Smooth muscle cell (in vitro differentiated cells): ENCODE measurements around the gene KIRREL3. TPM values are rescaled to one million over a fixed set of nuclear protein-coding genes. Genes with fewer than 3 reads are reported as not detected.

ENCODE experiments used
- DNase-seq: peaks from one replicate; lab custom pipeline; 2025; ENCODE audit not compliant: unreplicated experiment; lab: John Stamatoyannopoulos, UW
- H2AFZ ChIP-seq: fragments of 200-600 bp; sonication (generic); 2 replicates; pipeline ENCODE4 v1.6.0; 2016; ENCODE audit warnings: antibody characterized with exemption, low read depth, mild to moderate bottlenecking
- H3F3A ChIP-seq: fragments of 200-600 bp; sonication (generic); 2 replicates; pipeline ENCODE4 v1.6.0; 2017; ENCODE audit warnings: antibody characterized with exemption, low read depth
- H3K27ac ChIP-seq: fragments of 200-600 bp; sonication (generic); 2 replicates; pipeline ENCODE4 v1.5.1; 2016; ENCODE audit warnings: low read depth, mild to moderate bottlenecking
- H3K27me3 ChIP-seq: fragments of 200-600 bp; sonication (generic); 2 replicates; pipeline ENCODE4 v1.6.1; 2016; ENCODE audit warnings: low read depth, mild to moderate bottlenecking
- H3K36me3 ChIP-seq: fragments of 200-600 bp; sonication (generic); 2 replicates; pipeline ENCODE4 v1.5.1; 2016; ENCODE audit warnings: low read depth
- H3K4me1 ChIP-seq: fragments of 200-600 bp; sonication (generic); 2 replicates; pipeline ENCODE4 v1.5.1; 2016; ENCODE audit warnings: low read depth
- H3K4me2 ChIP-seq: fragments of 200-600 bp; sonication (generic); 2 replicates; pipeline ENCODE4 v1.6.0; 2016; ENCODE audit warnings: mild to moderate bottlenecking
- H3K4me3 ChIP-seq: fragments of 200-600 bp; sonication (generic); 2 replicates; pipeline ENCODE4 v1.5.1; 2016; ENCODE audit warnings: mild to moderate bottlenecking
- H3K79me2 ChIP-seq: fragments of 200-600 bp; sonication (generic); 2 replicates; pipeline ENCODE4 v1.6.0; 2016; ENCODE audit warnings: low read depth, mild to moderate bottlenecking
- H3K9ac ChIP-seq: fragments of 200-600 bp; sonication (generic); 2 replicates; pipeline ENCODE4 v1.6.0; 2016; ENCODE audit warnings: low read depth
- H3K9me3 ChIP-seq: fragments of 200-600 bp; sonication (generic); replicated peaks from 2 replicates; pipeline ENCODE4 v1.5.1; 2016; ENCODE audit warnings: low read depth
- H4K20me1 ChIP-seq: fragments of 200-600 bp; sonication (generic); 2 replicates; pipeline ENCODE4 v1.6.0; 2016; ENCODE audit warnings: low read depth
- WGBS: methylation state at CpG from one replicate; pipeline ENCODE4 v1.1.7; 2016; ENCODE audit warnings: low lambda C conversion rate; 5-methylcytosine and 5-hydroxymethylcytosine counted together
- polyA plus RNA-seq: library from polyadenylated mRNA; unstranded; fragments of >200 nt; fragmentation: Nextera tagmentation; extraction: Ambion mirVana; gene quantifications from 2 replicates; pipeline ENCODE4 v1.2.1, GENCODE V29; 2016
- total RNA-seq: library from RNA; depleted of rRNA; stranded (reverse); fragments of >200 nt; gene quantifications from 2 replicates; pipeline ENCODE4 v1.2.3, GENCODE V29; 2014
- TF ChIP-seq, protein P1 (sequence below): fragments of 200-600 bp; sonication (generic); IDR thresholded peaks from 2 replicates; pipeline ENCODE4 v1.5.1; 2017; ENCODE audit warnings: borderline replicate concordance, mild to moderate bottlenecking, antibody characterized with exemption; ENCODE audit not compliant: insufficient read depth, poor library complexity, severe bottlenecking

Gene KIRREL3
- total and polyA plus RNA-seq, 2 experiments from 2014 or later, result 1.2 TPM; not detected in 1

DNA sequence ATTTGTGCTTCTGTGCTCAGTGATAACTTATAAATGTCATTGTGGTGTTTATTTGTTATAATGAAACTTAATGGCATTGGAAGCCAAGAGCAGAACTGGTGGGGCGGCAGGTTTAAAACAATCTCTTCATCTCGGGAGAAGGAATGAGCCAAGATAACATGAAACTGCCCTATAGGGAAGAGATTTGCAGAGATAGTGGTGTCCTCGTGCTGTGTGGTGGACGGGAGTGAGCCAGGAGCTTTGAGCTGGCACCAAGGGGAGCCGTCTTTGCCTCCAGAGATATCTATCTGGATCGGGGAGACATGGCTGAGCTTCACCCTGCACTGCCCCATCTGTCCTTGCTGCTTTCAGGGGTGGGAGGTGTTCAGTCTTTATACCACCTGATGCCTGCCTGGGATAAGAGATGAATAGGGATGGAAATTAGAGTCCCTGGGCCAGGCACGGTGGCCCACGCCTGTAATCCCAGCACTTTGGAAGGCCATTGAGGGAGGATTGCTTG is 455.5 kb downstream of the KIRREL3 start:
- Histone ChIP-seq H3K9ac (no peak overlapping the region), H3K4me3 (no peak overlapping the region), H3K9me3 (no peaks in the 10 kb centered on the region), H3K4me2 (no peak overlapping the region), H3F3A (no peaks in the 10 kb centered on the region), H4K20me1 (no peaks in the 10 kb centered on the region), H3K36me3 (no peaks in the 10 kb centered on the region), H3K27me3 (peaks cover 5% of the 10 kb centered on the region), H3K27ac (no peak overlapping the region), H2AFZ (no peak overlapping the region), H3K79me2 (no peaks in the 10 kb centered on the region), H3K4me1 (peaks cover 13% of the 10 kb centered on the region)
- TF ChIP-seq, protein P1, sequence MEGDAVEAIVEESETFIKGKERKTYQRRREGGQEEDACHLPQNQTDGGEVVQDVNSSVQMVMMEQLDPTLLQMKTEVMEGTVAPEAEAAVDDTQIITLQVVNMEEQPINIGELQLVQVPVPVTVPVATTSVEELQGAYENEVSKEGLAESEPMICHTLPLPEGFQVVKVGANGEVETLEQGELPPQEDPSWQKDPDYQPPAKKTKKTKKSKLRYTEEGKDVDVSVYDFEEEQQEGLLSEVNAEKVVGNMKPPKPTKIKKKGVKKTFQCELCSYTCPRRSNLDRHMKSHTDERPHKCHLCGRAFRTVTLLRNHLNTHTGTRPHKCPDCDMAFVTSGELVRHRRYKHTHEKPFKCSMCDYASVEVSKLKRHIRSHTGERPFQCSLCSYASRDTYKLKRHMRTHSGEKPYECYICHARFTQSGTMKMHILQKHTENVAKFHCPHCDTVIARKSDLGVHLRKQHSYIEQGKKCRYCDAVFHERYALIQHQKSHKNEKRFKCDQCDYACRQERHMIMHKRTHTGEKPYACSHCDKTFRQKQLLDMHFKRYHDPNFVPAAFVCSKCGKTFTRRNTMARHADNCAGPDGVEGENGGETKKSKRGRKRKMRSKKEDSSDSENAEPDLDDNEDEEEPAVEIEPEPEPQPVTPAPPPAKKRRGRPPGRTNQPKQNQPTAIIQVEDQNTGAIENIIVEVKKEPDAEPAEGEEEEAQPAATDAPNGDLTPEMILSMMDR, result no peak
- WGBS, result 82% methylated on average over 8 of the region's 8 CpGs
- DNase-seq, result no peak

- no peaks in the 10 kb centered on the region for H3K9me3 ChIP-seq
- no peak overlapping the region for H3K9ac ChIP-seq
- H3K79me2 ChIP-seq, result no peaks in the 10 kb centered on the region
- no peak overlapping the region for H2AFZ ChIP-seq
- 40% methylated on average over 15 of the region's 15 CpGs for WGBS
- no peak overlapping the region for H3K4me2 ChIP-seq
- peaks cover 13% of the 10 kb centered on the region for H3K4me1 ChIP-seq
- peaks cover 10% of the 10 kb centered on the region for H3K27me3 ChIP-seq
- H3F3A ChIP-seq, result no peaks in the 10 kb centered on the region
- no peak overlapping the region for H3K27ac ChIP-seq
- no peaks in the 10 kb centered on the region for H4K20me1 ChIP-seq
- DNase-seq, result no peak
- H3K36me3 ChIP-seq, result no peaks in the 10 kb centered on the region
- H3K4me3 ChIP-seq, result no peak overlapping the region
- TF ChIP-seq, protein P1, result no peak
These were observed 456.2 kb downstream of the KIRREL3 start for GRCh38 chr11:126544108-126545056.

GRCh38 chr11:126543691-126544090 is 456.9 kb downstream of the KIRREL3 start:
- peaks cover 10% of the 10 kb centered on the region for H3K27me3 ChIP-seq
- H3K36me3 ChIP-seq, result no peaks in the 10 kb centered on the region
- H3K9ac ChIP-seq, result no peak overlapping the region
- H3K4me2 ChIP-seq, result no peak overlapping the region
- H3K27ac ChIP-seq, result no peak overlapping the region
- H3K4me3 ChIP-seq, result no peak overlapping the region
- DNase-seq, result no peak
- H4K20me1 ChIP-seq, result no peaks in the 10 kb centered on the region
- TF ChIP-seq, protein P1, result no peak
- no peaks in the 10 kb centered on the region for H3K9me3 ChIP-seq
- H2AFZ ChIP-seq, result no peak overlapping the region
- H3K4me1 ChIP-seq, result peaks cover 13% of the 10 kb centered on the region
- no peaks in the 10 kb centered on the region for H3K79me2 ChIP-seq
- whole genome bisulfite sequencing, result 64% methylated on average over 7 of the region's 7 CpGs
- no peaks in the 10 kb centered on the region for H3F3A ChIP-seq
